ENCODE data around the gene AEN.

GRCh38 chr15:88658972-88659931, 38.1 kb downstream of the AEN start:
- TF ChIP-seq CTCF (IDR thresholded peaks at IDR 0.05) (no peak), POLR2A (IDR thresholded peaks at IDR 0.05) (no peak)
